Hippocampal formation (tissue), 2 donors: ENCODE measurements around the gene ACVR1C.
"Not testable (repeated sequence)": the region's sequence is repeated elsewhere in the genome, so short reads cannot be mapped to it uniquely, and the experiment has no call there.

Experiments
- DNase-seq, 2 donors: peaks; one replicate each; lab custom pipeline; 2025; lab: John Stamatoyannopoulos, UW

The ACVR1C gene

GRCh38 chr2:157574165-157574564, 54.5 kb downstream of the ACVR1C start:
- no peak for DNase-seq

- DNase-seq, result no peak
Observed at GRCh38 chr2:157572725-157573124, 55.9 kb downstream of the ACVR1C start.

DNA sequence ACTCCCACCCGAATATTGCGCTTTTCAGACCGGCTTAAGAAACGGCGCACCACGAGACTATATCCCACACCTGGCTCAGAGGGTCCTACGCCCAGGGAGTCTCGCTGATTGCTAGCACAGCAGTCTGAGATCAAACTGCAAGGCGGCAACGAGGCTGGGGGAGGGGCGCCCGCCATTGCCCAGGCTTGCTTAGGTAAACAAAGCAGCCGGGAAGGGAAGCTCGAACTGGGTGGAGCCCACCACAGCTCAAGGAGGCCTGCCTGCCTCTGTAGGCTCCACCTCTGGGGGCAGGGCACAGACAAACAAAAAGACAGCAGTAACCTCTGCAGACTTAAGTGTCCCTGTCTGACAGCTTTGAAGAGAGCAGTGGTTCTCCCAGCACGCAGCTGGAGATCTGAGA, 62.0 kb downstream of the ACVR1C start:
- not testable (repeated sequence) for DNase-seq

DNA sequence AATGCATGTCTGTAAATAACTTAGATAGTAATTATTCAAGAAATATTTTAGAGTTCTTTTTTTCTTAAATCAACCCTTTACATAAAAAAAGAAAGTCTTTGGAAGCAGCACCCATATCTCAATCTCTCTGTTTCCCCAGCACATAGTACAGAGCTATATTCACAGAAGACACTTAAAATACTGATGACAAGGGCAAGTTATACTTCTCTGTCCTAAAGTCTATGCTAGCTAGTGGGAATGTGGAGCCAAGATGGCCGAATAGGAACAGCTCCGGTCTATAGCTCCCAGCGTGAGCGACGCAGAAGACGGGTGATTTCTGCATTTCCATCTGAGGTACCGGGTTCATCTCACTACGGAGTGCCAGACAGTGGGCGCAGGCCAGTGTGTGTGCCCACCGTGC, 62.6 kb downstream of the ACVR1C start:
- not testable (repeated sequence) for DNase-seq

DNA sequence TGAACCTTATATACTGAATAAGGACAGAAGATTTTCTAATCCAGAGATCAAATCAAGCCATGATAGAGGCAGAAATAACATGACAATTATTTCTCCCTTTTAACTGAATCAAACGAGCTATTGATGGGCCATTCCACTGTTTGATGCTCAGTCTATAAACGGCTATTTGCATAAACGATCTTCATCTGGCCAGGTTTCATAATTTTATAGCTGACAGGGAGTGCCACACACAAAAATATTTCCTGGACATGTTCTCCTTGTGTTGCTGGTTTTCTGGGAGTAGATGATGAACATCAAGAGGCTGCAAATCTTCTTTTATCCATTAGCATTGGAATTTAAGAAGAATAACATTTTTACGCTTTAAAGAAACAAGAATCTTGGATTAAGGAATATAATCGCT, 63.1 kb downstream of the ACVR1C start:
- no peak for DNase-seq

DNA sequence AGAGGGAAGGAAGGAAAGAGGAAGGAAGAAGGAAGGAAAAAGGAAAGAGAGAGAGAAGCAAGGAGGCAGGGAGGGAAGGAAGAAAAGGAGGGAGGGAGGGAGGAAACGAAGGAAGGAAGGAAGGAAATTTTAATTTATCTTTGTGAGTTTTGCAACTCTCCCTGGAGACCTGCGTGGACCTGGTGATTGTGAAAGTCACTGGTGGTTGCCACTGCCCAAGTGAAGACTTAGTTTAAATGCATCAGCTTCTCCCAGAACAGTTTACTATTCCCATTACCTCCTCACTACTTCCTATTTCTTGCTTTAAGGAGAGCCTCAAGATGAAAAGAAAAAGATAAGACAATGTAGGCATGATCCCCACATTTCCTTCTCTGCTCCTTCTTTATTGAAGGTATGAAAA, 68.8 kb downstream of the ACVR1C start:
- no peak for DNase-seq

GRCh38 chr2:157559461-157559860, 69.2 kb downstream of the ACVR1C start:
- no peak for DNase-seq

DNA sequence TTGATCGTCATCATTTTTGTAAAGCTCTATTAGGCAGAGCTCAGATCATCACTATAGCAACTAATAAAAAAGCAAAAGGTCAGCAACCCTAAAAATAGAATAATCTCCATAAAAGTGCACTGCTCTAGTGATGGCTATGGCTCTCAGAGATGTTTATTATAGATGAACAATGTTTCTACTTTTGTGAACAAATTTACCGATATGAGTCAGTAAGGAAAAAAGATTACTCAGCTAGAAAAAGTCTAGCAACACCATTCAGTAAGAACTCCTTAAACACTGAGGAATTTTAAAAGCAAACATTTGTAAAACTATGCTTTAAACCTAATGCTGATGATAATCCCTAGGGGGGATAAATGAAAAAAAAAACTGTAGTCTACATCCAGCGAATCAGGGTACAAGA, 69.6 kb downstream of the ACVR1C start:
- DNase-seq, result no peak

DNA sequence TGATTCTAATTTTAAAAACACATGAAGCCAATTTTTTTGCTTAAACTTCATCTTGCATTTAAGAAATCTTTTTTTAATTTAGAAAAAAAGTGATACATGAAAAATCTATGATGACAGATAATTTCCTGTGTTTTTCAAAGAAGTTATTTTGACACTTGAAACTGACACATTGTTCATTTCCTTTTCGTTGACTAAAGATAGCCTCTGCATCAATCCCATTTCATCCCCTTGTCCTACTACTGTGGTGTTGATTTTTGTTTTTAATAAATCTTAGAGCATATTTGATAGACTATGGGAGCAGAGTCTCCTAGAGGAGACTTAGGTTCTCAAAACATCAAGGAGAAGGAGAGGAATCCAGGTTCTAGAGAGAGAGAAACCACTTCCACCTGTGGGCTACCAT, 70.9 kb downstream of the ACVR1C start:
- DNase-seq, result no peak

DNA sequence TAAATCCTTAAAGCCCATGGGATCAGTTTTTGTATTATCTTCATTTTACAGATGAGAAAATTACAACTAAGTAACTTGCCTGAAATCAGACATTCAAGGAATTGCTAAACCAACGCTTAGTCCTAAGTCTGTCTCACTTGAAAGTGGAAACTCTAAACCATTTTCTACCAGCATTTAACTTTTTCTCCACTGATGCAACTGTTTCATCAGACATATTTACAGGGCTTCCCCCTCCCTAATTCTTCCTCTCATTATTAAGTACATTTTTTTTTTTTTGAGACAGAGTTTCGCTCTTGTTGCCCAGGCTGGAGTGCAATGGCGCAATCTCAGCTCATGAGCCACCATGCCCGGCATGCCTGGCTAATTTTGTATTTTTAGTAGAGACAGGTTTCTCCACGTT, 88.6 kb downstream of the ACVR1C start:
- DNase-seq, result no peak

DNA sequence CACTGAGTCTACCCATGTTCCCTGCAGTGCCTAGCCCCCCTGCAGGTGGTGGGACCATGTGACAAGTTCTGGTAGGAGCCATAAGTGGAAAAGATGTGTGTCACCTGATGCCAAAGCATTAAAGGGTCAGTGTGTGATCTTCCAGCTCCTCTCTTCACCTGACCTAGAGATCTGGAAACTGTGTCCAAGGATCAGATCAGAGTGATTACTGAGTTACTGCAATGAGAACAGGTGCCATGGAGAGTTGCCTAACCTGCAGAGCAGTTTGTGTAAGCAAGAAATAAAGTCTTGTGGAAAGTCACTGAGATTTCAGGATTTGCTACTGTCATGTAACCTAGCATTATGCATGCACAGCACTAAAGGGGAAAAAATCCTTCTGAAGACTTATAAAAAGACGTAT, 90.6 kb downstream of the ACVR1C start:
- DNase-seq, result no peak

GRCh38 chr2:157536815-157537214, 91.8 kb downstream of the ACVR1C start:
- DNase-seq, result no peak

DNA sequence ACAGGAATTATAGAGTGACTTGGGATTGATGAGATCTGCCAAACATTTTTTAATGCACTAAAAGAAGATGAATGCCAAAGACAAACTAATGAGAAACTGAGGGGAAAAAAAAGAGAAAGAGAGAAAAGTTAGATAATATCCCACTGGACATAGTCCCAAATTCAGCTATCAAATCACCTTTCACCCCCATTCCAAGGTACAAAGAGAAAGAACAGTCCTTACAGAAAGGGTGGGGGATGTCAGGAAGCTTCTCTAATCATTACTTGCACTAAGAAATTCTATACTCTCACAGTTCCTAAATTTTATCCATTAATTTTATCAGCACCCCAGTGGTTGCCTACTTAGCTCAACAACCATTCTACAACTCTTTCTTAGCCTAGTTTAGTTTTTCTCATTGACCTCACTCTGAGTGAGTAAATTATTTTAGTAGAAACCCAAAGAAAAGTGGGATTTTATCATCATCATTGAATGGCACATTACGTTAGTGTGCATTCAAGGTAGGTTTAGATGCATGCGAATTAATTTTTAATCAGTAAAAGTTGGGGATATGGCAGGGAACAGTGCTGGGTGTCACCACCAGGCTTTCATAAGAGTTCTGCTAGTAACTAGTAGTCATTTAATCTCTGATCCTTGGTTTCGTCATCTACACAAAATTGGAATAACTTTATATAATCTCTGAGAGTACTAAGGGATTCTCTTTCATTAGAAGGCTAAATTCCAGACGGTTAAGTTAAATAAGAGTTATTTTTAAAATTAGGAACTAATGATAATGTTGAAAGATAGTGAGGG, 99.5 kb downstream of the ACVR1C start:
- no peak for DNase-seq

GRCh38 chr2:157526070-157526469, 102.6 kb downstream of the ACVR1C start:
- DNase-seq, result no peak

GRCh38 chr2:157523270-157524247, 105.1 kb downstream of the ACVR1C start:
- DNase-seq, result no peak

- not testable (repeated sequence) for DNase-seq
Observed at GRCh38 chr2:157514966-157515365, 113.7 kb downstream of the ACVR1C start.

DNA sequence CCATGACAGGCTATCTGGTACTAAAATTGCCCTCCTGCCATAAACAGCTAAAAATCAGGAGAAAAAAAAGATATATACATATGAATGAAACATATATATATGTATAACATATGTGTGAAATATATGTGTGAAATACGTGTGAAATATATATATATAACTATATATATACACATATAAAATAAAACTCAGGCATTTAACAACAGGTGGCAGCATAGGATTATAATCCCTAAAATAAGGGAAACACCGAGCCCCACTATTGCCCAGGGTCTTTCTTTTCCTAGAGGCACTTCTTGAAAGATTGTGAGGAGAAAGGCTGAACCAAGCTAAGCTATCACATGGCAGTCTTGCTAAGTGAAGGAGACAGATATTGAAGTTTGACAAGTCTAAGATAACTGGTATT, 118.9 kb downstream of the ACVR1C start:
- DNase-seq, result peak in 1 of 2 donors; percentile 13

- no peak for DNase-seq
Observed at GRCh38 chr2:157508676-157509075, 120.0 kb downstream of the ACVR1C start.

DNA sequence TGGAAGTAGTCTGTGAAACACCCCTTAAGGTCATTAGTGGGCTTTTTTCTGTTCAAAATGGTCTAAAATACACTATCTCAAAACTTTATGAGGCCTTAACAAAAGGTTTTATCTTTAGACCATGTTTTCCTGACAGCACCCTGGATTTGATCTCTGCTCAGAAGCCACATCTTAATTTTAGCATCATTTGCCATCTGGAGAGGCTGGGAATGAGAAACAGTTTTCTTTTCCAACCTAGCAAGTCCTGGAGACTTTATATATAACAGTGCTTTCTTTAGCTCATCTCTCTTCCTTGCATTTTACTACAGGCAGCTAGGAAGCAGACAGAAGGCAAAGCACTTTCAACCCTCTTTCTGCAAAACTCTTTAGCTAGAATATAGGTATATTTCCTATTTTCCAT, 122.1 kb downstream of the ACVR1C start:
- no peak for DNase-seq

DNA sequence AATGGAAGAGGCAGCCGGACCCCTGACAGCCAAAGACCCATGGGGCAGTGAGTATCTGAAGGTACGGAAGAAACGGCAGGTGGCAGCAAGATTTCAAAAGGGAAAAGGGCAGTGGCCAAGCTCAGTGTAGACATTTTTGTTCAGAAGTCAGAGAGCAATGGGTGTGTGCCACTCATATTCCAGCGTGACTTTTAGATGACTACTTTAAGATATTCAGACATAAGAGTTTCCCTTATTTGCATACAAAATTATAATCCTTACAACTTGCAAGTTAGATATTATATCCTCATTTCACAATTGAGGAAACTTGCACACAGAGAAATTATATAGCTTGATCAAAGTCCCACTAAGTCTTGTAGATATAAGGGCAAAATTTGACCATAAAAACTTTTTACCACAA, 124.0 kb downstream of the ACVR1C start:
- no peak for DNase-seq

GRCh38 chr2:157501026-157501425, 127.6 kb downstream of the ACVR1C start:
- no peak for DNase-seq

DNA sequence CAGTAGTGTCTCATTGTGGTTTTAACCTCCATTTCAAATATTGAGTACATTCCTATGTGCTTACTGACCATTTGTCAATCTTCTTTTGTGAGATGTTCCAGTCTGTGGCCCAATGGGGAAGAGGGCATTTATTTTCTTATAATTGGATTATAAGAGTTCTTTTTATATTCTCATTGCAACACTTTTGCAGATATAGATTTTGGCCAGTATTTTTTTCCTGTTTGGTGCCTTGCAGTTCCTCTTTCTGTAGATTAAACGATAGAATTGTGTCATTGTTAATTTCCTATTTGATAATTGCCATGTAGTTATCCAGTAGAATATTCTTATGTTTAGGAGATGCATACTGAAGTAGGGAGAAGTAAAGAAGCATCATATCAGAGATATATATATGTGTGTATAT, 128.3 kb downstream of the ACVR1C start:
- DNase-seq, result no peak

DNA sequence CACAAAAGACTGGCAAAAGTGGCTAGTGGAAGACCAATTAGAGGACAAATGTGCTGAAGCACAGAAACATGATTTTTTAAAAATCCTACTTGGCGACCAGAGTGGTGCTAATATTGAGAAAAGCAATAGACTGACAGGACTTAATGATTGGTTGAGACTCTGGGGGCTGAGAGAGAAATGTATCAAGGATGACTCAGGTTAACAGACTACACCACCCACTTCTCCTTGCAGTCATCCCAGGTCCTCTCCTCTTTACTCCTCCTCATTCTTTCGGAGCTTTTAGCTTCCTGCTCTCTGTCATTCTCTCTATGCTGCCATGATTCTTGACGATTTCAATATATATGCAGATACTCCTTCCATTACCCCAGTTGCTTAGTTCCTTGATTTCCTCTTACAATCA, 130.2 kb downstream of the ACVR1C start:
- no peak for DNase-seq
